Measurements from ENCODE around the gene WASHC4.

WASHC4 gene, protein sequence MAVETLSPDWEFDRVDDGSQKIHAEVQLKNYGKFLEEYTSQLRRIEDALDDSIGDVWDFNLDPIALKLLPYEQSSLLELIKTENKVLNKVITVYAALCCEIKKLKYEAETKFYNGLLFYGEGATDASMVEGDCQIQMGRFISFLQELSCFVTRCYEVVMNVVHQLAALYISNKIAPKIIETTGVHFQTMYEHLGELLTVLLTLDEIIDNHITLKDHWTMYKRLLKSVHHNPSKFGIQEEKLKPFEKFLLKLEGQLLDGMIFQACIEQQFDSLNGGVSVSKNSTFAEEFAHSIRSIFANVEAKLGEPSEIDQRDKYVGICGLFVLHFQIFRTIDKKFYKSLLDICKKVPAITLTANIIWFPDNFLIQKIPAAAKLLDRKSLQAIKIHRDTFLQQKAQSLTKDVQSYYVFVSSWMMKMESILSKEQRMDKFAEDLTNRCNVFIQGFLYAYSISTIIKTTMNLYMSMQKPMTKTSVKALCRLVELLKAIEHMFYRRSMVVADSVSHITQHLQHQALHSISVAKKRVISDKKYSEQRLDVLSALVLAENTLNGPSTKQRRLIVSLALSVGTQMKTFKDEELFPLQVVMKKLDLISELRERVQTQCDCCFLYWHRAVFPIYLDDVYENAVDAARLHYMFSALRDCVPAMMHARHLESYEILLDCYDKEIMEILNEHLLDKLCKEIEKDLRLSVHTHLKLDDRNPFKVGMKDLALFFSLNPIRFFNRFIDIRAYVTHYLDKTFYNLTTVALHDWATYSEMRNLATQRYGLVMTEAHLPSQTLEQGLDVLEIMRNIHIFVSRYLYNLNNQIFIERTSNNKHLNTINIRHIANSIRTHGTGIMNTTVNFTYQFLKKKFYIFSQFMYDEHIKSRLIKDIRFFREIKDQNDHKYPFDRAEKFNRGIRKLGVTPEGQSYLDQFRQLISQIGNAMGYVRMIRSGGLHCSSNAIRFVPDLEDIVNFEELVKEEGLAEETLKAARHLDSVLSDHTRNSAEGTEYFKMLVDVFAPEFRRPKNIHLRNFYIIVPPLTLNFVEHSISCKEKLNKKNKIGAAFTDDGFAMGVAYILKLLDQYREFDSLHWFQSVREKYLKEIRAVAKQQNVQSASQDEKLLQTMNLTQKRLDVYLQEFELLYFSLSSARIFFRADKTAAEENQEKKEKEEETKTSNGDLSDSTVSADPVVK

DNA sequence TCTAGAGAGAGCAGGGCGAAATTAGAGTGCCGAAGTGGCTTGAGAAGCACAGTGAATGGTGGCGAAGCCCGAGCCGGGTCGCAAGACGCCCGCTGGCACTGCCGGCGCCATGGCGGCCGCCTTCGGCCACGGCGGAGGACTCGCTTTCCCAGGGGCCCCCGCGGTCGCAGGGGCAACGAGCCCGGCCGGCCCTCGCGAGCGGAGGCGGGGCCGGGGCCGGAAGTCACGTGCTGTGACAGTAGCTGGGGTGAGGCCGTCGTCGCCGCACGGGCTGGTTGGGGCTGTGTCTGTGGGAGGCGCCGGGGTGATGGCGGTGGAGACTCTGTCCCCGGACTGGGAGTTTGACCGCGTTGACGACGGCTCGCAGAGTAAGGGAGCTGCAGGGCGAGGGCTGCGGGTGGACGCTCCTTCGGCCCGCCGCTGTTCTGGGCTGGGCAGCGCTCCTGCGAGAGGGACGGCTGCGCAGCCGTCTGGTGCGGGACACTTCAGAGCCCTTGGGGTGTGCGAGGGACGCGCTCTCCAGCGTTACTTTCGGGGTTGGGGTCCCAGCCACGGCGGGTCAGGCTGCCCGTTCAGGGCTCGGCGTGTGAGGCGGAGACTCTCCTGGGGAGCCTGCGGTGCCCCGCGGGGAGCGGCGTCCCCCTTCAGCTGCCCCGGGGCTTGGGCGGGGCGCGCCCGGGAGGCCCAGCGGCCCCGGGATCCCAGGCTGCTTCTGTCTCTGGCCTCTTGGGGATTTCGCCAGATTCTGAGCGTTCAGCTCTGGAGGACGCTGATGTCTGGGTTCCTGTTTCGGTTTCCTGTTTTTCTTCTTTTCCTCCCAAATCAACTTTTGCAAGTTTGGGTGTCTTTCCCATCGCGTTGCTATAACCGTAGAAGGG lies at the start of gene WASHC4:
Gene WASHC4, plus strand, starts transcription at position 238 of the 878 bp plus-strand sequence. Its CDS starts 70 bp downstream, at position 308.
- Mint-ChIP-seq H3K36me3 (ENCODE audit: low read depth) (peaks cover 14% of the 10 kb centered on the region), H3K4me3 (peak within 1 kb of the TSS; percentile 87), H3K27ac (peak within 1 kb of the TSS; percentile 82), H3K9me3 (peaks cover 3% of the 10 kb centered on the region), H3K27me3 (peaks cover 22% of the 10 kb centered on the region), H3K4me1 (peaks cover 41% of the 10 kb centered on the region)
- DNase-seq (peak; percentile 95), ATAC-seq (peak; percentile 98)

DNA sequence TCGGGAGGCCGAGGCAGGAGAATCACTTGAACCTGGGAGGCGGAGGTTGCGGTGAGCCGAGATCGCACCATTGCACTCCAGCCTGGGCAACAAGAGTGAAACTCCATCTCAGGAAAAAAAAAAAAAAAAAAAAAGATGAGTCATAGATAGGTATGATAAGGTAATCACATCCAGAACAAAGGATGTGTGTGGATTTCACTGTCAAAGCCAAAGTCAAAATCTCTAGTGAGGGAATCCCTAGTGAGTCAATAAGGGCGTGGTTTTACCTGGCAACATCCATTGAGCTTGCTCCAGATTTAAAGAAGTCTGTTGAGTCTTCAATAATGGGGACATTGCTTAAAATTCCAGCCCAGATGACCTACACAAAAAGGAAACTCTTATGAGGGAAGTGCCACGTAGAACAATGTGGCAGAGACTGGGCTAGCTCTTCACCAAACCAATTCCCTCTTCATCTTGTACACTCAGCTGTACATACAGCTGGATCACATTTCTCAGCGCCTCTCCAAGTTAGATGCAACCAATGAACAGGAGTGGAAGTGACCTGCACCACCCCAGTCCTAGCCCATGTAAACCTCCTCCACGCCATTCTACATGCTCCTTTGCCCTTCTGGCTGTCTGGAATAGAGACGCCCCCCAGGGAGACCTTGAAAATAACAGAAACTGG lies 46.7 kb upstream of the WASHC4 start:
- no peak for ATAC-seq

DNA sequence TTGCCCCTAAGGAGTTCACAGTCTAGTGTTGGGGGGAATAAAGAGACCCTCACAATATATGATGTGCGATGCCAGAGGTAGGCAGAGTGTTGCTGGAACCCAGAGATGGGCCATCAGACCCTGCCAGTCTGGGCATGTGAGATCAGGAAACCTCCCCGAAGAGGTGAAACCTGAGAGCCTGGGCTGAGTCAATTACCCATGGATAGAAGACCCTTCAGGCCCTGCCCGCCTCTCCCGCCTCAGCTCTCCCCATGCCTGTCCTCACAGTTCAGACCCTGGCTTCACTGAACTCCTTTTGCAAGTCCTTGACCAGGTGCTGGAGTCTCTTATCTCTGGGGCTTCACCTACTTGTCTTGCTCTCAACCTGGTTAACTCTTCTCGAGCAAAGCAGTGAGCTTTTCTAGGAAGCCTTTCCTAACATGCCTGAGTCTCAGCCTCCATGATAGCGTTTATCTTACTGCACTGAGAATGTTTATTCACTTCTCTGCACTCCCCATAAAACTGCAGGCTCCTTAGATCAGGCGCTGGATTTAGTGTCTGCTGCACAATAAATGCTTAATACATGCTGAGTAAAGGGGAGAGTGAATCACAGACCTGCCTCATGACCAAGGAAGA lies 42.9 kb upstream of the WASHC4 start:
- no peaks in the 10 kb centered on the region for H3K4me1 Mint-ChIP-seq
- no peak for DNase-seq
- no peak for ATAC-seq
- no peak overlapping the region for H3K4me3 Mint-ChIP-seq
- H3K27me3 Mint-ChIP-seq: peaks cover 2% of the 10 kb centered on the region
- H3K36me3 Mint-ChIP-seq (ENCODE audit: low read depth): no peaks in the 10 kb centered on the region
- no peaks in the 10 kb centered on the region for H3K9me3 Mint-ChIP-seq
- H3K27ac Mint-ChIP-seq: no peak overlapping the region

More for the DNA sequence above, 46.7 kb upstream of the WASHC4 start:
- peaks cover 3% of the 10 kb centered on the region for H3K4me1 Mint-ChIP-seq
- H3K4me3 Mint-ChIP-seq: no peak overlapping the region
- no peaks in the 10 kb centered on the region for H3K36me3 Mint-ChIP-seq (ENCODE audit: low read depth)
- no peak for DNase-seq
- H3K27me3 Mint-ChIP-seq: peaks cover 5% of the 10 kb centered on the region
- no peak overlapping the region for H3K27ac Mint-ChIP-seq
- peaks cover 12% of the 10 kb centered on the region for H3K9me3 Mint-ChIP-seq

DNA sequence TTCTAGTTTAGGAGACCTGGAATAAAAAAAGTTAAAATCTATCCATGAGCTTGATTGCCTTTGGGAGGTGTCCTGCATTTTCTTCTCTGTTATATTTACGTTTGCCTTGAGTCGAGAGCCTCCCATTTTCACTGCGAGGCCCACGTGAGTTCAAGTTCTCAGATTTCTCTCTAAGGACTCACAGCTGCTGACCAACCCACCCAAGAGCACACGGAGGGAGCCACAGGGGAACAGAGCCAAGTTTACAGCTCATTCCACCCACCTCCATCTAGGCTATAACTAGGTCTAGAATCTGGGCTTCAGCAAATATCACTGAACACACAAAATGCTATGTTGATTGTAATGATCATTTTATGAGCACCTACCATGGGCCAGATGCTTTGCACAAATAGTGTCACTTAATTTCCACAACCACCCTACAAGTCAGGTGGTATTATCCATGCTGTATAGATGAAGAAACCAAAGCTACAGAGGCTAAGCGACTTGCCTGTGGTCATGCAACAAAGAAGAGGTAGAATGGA lies 40.0 kb upstream of the WASHC4 start:
- no peak for ATAC-seq

DNA sequence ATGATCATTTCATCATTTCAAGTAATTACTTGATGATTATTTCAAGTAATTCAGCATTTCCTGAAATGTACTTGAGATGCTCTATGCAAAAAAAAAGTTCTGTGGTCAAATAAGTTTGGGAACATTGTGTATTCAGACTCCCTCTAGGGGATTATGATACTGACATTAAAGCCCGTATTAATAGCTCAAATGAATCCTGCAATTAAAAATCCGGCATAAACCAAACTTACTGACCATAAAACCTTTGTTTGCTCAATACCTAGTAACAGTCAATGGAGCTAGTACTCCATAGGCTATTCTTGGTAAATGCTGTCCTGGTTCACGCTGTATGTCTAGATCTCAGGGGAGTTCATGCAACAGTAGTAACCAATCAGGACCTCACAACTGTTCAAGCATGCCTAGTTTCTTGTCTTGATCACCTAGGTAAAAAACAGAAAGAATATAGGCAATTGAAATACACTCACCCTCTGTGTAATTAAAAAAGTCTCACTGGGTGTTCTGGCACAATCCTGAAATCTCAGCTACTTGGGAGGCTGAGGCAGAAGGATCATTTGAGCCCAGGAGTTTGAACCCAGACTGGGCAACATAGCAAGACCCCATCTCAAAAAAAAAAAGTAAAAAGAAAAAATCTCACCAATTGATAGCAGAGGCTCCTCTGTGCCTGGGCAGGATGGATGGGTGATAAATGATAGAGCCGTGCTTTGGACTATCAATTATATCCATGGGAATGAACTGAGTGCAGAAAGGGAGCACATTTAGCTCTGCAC lies 37.4 kb upstream of the WASHC4 start:
- Mint-ChIP-seq H3K27ac (no peak overlapping the region), H3K9me3 (no peaks in the 10 kb centered on the region), H3K27me3 (no peaks in the 10 kb centered on the region), H3K36me3 (ENCODE audit: low read depth) (no peaks in the 10 kb centered on the region), H3K4me1 (no peaks in the 10 kb centered on the region), H3K4me3 (no peak overlapping the region)
- no peak for ATAC-seq
- DNase-seq: no peak

More for the DNA sequence above, 40.0 kb upstream of the WASHC4 start:
- Mint-ChIP-seq H3K36me3 (ENCODE audit: low read depth) (no peaks in the 10 kb centered on the region), H3K9me3 (no peaks in the 10 kb centered on the region), H3K4me3 (no peak overlapping the region), H3K27ac (no peak overlapping the region), H3K4me1 (no peaks in the 10 kb centered on the region), H3K27me3 (no peaks in the 10 kb centered on the region)
- no peak for DNase-seq

DNA sequence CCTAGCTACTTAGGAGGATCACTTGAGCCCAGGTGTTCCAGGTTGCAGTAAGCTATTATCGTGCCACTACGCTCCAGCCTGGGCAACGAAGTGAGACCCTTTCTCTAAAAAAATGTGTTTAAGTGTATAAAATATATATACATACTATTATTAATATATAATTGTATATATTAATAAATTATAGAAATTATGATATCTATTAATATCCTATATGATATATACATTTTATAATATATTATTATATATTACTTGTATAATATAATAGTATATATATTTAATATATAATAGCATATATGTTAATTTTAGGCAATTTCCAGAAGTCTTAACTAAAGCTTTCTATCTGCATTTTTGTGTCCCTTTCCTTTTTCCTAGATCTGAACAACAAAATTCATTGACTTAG lies 35.5 kb upstream of the WASHC4 start:
- Mint-ChIP-seq H3K27me3 (no peaks in the 10 kb centered on the region), H3K4me1 (no peaks in the 10 kb centered on the region), H3K27ac (no peak overlapping the region), H3K9me3 (no peaks in the 10 kb centered on the region), H3K4me3 (no peak overlapping the region), H3K36me3 (ENCODE audit: low read depth) (no peaks in the 10 kb centered on the region)
- DNase-seq: no peak
- ATAC-seq: no peak

DNA sequence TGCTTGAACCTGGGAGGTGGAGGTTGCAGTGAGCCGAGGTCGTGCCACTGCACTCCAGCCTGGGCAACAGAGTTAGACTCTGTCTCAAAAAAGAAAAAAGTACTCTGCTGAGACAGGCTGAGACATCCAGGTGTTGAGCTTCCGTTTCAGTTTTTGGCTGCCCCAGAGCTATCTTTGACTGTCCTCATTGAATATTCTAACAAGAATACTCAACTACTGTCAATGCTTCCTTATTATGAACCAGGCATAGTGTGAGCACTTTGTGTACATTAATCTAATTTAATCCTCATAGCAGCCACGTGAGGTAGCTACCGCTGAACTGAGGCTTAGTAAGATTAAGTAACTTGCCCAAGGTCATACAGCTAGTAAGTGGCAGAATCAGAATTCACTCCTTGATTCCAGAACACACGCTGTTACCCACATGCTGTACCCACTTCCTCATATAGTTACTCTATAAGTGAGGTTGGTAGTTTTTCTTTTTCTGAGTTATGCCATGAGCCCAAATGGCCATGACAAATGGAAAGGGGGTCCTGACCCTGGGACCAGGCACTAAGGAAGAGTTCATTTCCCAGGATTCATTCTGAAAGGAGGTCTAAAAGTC lies 34.5 kb upstream of the WASHC4 start:
- ATAC-seq: no peak

DNA sequence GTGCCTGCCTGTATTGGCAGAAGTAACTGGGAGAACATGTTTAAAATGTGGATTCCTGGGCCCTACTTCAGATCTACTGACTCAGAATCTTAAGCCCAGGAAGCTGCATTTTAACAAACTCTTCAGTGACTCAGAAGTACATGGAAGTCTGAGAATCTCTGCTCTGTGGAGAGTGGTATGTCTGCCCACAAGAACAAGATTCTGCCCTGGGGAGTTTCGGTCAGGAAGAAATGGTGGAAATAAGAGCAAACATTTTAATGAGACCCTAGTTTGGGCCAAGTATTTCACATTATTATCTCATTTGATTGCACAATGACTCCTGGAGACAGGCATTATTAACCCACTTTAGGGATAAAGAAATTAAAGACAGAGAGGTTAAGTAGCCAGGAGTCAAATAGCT lies 31.4 kb upstream of the WASHC4 start:
- DNase-seq: no peak
- Mint-ChIP-seq H3K4me3 (no peak overlapping the region), H3K27me3 (no peaks in the 10 kb centered on the region), H3K4me1 (no peaks in the 10 kb centered on the region), H3K36me3 (ENCODE audit: low read depth) (no peaks in the 10 kb centered on the region), H3K9me3 (no peaks in the 10 kb centered on the region), H3K27ac (no peak overlapping the region)
- ATAC-seq: no peak

More for the DNA sequence above, 34.5 kb upstream of the WASHC4 start:
- no peaks in the 10 kb centered on the region for H3K9me3 Mint-ChIP-seq
- H3K4me1 Mint-ChIP-seq: no peaks in the 10 kb centered on the region
- H3K4me3 Mint-ChIP-seq: no peak overlapping the region
- no peaks in the 10 kb centered on the region for H3K27me3 Mint-ChIP-seq
- no peaks in the 10 kb centered on the region for H3K36me3 Mint-ChIP-seq (ENCODE audit: low read depth)
- DNase-seq: no peak
- no peak overlapping the region for H3K27ac Mint-ChIP-seq

DNA sequence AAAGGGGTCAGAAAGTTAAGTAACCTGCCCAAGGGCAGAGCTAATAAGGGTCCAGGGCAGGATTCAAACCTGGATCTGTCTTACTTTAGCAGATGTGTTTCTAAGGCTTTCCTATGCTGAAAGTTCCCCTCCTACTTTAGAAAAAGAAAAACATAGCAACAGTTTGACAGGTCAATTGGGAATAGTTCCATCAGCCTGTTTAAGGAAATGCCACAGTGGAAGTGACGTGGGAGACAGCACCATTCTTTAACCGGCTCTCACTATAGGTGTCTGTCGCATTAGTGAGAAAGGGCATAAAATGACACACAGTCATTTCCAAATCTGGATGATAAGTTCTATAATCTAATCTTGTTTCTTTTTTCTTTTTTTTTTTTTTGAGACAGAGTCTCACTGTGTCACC lies 30.6 kb upstream of the WASHC4 start:
- Mint-ChIP-seq H3K4me1 (no peaks in the 10 kb centered on the region), H3K9me3 (no peaks in the 10 kb centered on the region), H3K36me3 (ENCODE audit: low read depth) (no peaks in the 10 kb centered on the region), H3K27ac (no peak overlapping the region), H3K4me3 (no peak overlapping the region), H3K27me3 (no peaks in the 10 kb centered on the region)
- ATAC-seq (no peak), DNase-seq (no peak)

DNA sequence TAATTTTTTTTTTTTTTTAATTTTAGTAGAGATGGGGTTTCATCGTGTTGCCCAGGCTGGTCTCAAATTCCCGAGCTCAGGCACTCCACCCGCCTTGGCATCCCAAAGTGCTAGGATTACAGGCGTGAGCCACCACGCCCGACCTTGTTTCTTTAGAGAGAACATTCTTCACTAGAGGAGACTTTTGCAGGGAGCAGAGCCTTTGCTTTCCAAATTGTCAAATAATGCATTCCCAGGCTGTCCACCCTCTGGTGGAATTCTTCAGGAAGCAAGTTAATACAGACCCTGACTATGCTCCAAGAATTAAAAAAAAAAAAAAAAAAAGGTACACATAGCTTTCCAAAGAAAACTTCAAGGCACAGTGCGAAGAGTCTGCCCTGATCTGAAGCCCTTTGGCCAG lies 30.1 kb upstream of the WASHC4 start:
- Mint-ChIP-seq H3K27me3 (peaks cover 4% of the 10 kb centered on the region), H3K4me3 (no peak overlapping the region), H3K4me1 (no peaks in the 10 kb centered on the region), H3K36me3 (ENCODE audit: low read depth) (no peaks in the 10 kb centered on the region), H3K9me3 (no peaks in the 10 kb centered on the region), H3K27ac (no peak overlapping the region)
- ATAC-seq (no peak), DNase-seq (no peak)

DNA sequence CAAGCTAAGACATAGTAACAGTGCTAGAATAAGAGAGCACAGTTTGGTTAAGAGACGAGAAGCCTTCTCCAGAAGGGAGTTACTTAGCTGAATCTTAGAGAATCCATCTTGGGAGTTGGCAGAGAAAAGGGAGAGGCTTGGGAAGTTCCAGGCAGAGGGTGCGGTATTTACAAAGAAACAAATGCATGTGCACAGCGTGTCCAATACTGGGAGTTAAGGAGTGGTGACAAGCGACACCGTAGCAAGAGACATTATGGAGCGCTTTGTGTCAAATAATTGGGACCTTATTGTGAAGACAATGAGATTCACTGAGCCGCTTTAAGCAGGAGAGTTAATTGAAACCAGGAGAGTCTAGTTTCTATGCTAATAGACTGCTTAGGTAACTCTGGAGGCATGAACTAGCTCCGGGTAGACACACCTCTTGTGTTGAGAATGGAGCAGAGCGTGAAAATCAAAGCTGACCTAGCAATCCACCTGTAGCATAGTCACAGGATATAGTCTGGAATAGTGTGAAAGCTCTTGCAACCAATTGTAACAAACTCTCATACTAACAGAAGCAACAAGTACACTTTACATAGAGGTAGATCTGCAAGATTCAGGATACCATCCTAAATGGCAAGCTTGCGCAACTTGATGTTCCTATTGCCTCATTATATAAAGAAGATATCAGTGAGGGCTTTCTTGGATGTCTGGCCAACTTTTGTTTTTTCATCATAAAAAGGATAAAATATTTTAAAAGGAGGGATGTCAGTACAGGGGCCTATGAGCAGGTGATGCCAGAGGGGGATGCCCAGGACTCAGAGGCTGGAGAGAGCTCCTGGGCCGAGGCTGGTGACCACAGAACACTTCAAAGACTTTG lies 28.6 kb upstream of the WASHC4 start:
- DNase-seq (no peak), ATAC-seq (no peak)
- no peaks in the 10 kb centered on the region for H3K9me3 Mint-ChIP-seq
- no peak overlapping the region for H3K4me3 Mint-ChIP-seq
- H3K27me3 Mint-ChIP-seq: peaks cover 16% of the 10 kb centered on the region
- H3K36me3 Mint-ChIP-seq (ENCODE audit: low read depth): no peaks in the 10 kb centered on the region
- no peak overlapping the region for H3K27ac Mint-ChIP-seq
- peaks cover 6% of the 10 kb centered on the region for H3K4me1 Mint-ChIP-seq
